Astrocyte (in vitro differentiated cells and primary cell): Measurements from ENCODE around the gene ZCCHC3.

ENCODE experiments used
- CTCF ChIP-seq: IDR thresholded peaks from 2 replicates; pipeline ENCODE4 v1.5.1; 2011; ENCODE audit warnings: low read depth, mild to moderate bottlenecking, inconsistent platforms, low read length, moderate library complexity; ENCODE audit not compliant: insufficient read depth
- EZH2 ChIP-seq: IDR thresholded peaks from 2 replicates; pipeline ENCODE4 v1.6.1; 2012; ENCODE audit warnings: mild to moderate bottlenecking, low read length, inconsistent platforms; ENCODE audit not compliant: insufficient read depth

- TF ChIP-seq CTCF (no peak), EZH2 (no peak)
Observed at GRCh38 chr20:263701-264100, 33.7 kb upstream of the ZCCHC3 start.
